Measurements from ENCODE around the gene C16orf87. TPM values are rescaled to one million over a fixed set of nuclear protein-coding genes. Genes with fewer than 3 reads are reported as not detected.
A peak's percentile ranks its signal among the peaks of the same experiment; 100 is the strongest.

Gene C16orf87
- total and polyA plus RNA-seq, 9 of the 15 experiments (the other 6 are each of a cell fraction or from before 2014, with no cell fraction given), result 7.8 to 16.7 (median 10.5) TPM

DNA sequence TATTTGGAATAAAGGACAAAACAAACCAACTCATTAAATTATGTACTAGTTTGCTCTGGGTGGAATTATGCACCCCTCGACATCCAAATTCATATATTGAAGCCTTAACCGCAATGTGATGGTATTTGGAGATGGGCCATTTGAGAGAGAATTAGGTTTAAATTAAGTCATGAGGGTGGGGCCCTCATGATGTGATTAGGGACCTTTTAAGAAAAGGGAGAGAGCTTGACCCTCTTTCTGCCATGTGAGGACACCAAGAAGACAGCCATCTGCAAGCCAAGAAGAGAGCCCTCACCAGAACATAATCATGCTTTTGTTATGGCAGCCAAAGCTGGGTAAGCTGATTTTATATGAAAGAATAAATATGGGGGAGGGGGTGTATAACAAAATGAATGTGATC lies 2.0 kb downstream of the C16orf87 start:
- FAIRE-seq (no peak), DNase-seq (ENCODE audit: extremely low read depth in 1 of 4, low spot score in 3 of 4) (peak in 1 of 4 experiments; percentile 27), ATAC-seq (no peak)
- no peaks in the 10 kb centered on the region for H3K9me3 ChIP-seq (replicated peaks; ENCODE audit: control insufficient read depth, insufficient read depth, low read depth, low read length)
- H4K20me1 ChIP-seq (replicated peaks; ENCODE audit: control insufficient read depth, insufficient read depth, low read length), result no peaks in the 10 kb centered on the region
- no peaks in the 10 kb centered on the region for H3K27me3 ChIP-seq (ENCODE audit: control insufficient read depth in 2 of 2, insufficient read depth in 2 of 2, low read length in 2 of 2)
- POLR2A ChIA-PET, result interaction anchor here (1.0 to 1.8 kb wide), 4 partner anchors 9 to 129 kb away, joined by 3 to 7 read pairs (median 5); partner anchors contain the start of gene GPT2
- CTCF ChIA-PET (ENCODE audit: low intra/inter-chr PET ratio), result no interaction called here
- H3K27ac ChIP-seq (ENCODE audit: extremely low read depth, low read depth, low read length), result no peak overlapping the region; the same call in 2 of the 3 replicates
- no peaks in the 10 kb centered on the region for H3K9me1 ChIP-seq (ENCODE audit: control insufficient read depth, insufficient read depth, low read length)
- 12% methylated on average over 2 of the region's 2 CpGs for WGBS (ENCODE audit: insufficient coverage, low coverage, missing lambda C conversion rate)
- peaks cover 4 to 13% of the 10 kb centered on the region in 2 experiments; a peak in 4 of 5 replicates for H3K4me1 ChIP-seq (replicated peaks in 1 of 2; ENCODE audit: control insufficient read depth in 2 of 2, insufficient read depth in 2 of 2, low read length in 2 of 2)
- no TSS peak for BruUV-seq (replicated peaks)
- in situ Hi-C loops (cut with MboI), result loop anchor here (10.0 kb wide), 1 partner anchor 134 kb away; no protein-coding TSS in a partner anchor
- no peak for TF ChIP-seq ZBTB7A (IDR thresholded peaks at IDR 0.05; ENCODE audit: borderline replicate concordance, control insufficient read depth, low read depth, low read length)
- intact Hi-C loops (cut with micrococcal nuclease), result no loop called here
- peak overlapping the region; percentile 81 for H3K4me2 ChIP-seq (ENCODE audit: insufficient read depth, low read length)
- peaks cover 2% of the 10 kb centered on the region; the same call in 1 of the 3 replicates for H3K36me3 ChIP-seq (ENCODE audit: control insufficient read depth, insufficient read depth, low read length)
- peak overlapping the region; percentile 92; the same call in 1 of the 2 replicates for H3K4me3 ChIP-seq
- no peak overlapping the region for H2AFZ ChIP-seq (ENCODE audit: low read depth, low read length)
- H3K9ac ChIP-seq (ENCODE audit: insufficient read depth in 1 of 2, low read depth in 2 of 2, low read length in 2 of 2), result peak overlapping the region in 1 of 2 experiments; percentile 81; a peak in 2 of 4 replicates
- peaks cover 57% of the 10 kb centered on the region for H3K79me2 ChIP-seq (ENCODE audit: control insufficient read depth, insufficient read depth, low read length)

- Histone ChIP-seq H3K36me3 (ENCODE audit: control insufficient read depth, insufficient read depth, low read length) (peaks cover 8% of the 10 kb centered on the region; the same call in 1 of the 3 replicates), H3K9me3 (replicated peaks; ENCODE audit: control insufficient read depth, insufficient read depth, low read depth, low read length) (no peaks in the 10 kb centered on the region), H4K20me1 (replicated peaks; ENCODE audit: control insufficient read depth, insufficient read depth, low read length) (no peaks in the 10 kb centered on the region), H3K9ac (ENCODE audit: insufficient read depth in 1 of 2, low read depth in 2 of 2, low read length in 2 of 2) (0 out of 4 replicates have a peak overlapping the region, but pooled peaks of 1 of the 2 experiments have one; percentile 81), H3K9me1 (ENCODE audit: control insufficient read depth, insufficient read depth, low read length) (no peaks in the 10 kb centered on the region), H3K27me3 (ENCODE audit: control insufficient read depth in 2 of 2, insufficient read depth in 2 of 2, low read length in 2 of 2) (no peaks in the 10 kb centered on the region), H3K4me3 (no peak overlapping the region), H2AFZ (ENCODE audit: low read depth, low read length) (no peak overlapping the region), H3K27ac (ENCODE audit: extremely low read depth, low read depth, low read length) (no peak overlapping the region), H3K4me2 (ENCODE audit: insufficient read depth, low read length) (no peak overlapping the region), H3K4me1 (replicated peaks in 1 of 2; ENCODE audit: control insufficient read depth in 2 of 2, insufficient read depth in 2 of 2, low read length in 2 of 2) (peaks cover 4 to 13% of the 10 kb centered on the region in 2 experiments; a peak in 4 of 5 replicates), H3K79me2 (ENCODE audit: control insufficient read depth, insufficient read depth, low read length) (peaks cover 61% of the 10 kb centered on the region)
- intact Hi-C loops (cut with micrococcal nuclease) (no loop called here), in situ Hi-C loops (cut with MboI) (loop anchor here (10.0 kb wide), 1 partner anchor 133 kb away; no protein-coding TSS in a partner anchor)
- FAIRE-seq (no peak), ATAC-seq (no peak), DNase-seq (ENCODE audit: extremely low read depth in 1 of 4, low spot score in 3 of 4) (no peak)
- POLR2A ChIA-PET, result interaction anchor here (1.6 to 1.8 kb wide), 2 partner anchors 9 to 128 kb away, joined by 3 to 6 read pairs; no protein-coding TSS in a partner anchor
- CTCF ChIA-PET (ENCODE audit: low intra/inter-chr PET ratio), result no interaction called here
- no TSS peak for BruUV-seq (replicated peaks)
- no peak for TF ChIP-seq ZNF445 (CRISPR knock-in tag; IDR thresholded peaks at IDR 0.05; ENCODE audit: low read depth)
- no peak for TF ChIP-seq GTF2F1 (IDR thresholded peaks at IDR 0.05; ENCODE audit: low read depth, low read length)
- TF ChIP-seq PHF8 (IDR thresholded peaks at IDR 0.05; ENCODE audit: borderline replicate concordance, low read length), result no peak
- TF ChIP-seq ZNF75A (CRISPR knock-in tag; IDR thresholded peaks at IDR 0.05), result no peak
- no peak for TF ChIP-seq PBX2 (CRISPR knock-in tag; IDR thresholded peaks at IDR 0.05; ENCODE audit: low read depth)
- TF ChIP-seq PBX2 (tag; conservative IDR thresholded peaks at IDR 0.05; ENCODE audit: low read depth), result peak; percentile 64
- TF ChIP-seq TAL1 (IDR thresholded peaks at IDR 0.05), result 0 out of 2 replicates have a peak, but pooled peaks have one; percentile 9
- TF ChIP-seq KDM1A (IDR thresholded peaks at IDR 0.05), result 0 out of 4 replicates have a peak, but pooled peaks of 1 of the 2 experiments have one; percentile 18
- TF ChIP-seq PCBP1 (IDR thresholded peaks at IDR 0.05; ENCODE audit: low read depth, low read length, poor library complexity, severe bottlenecking), result no peak
- TF ChIP-seq ZFPM2 (CRISPR knock-in tag; IDR thresholded peaks at IDR 0.05), result no peak
- TF ChIP-seq MEIS2 (IDR thresholded peaks at IDR 0.05; ENCODE audit: partially characterized antibody), result peak; percentile 92
- TF ChIP-seq GABPB1 (CRISPR knock-in tag; IDR thresholded peaks at IDR 0.05), result no peak
These were observed 2.7 kb downstream of the C16orf87 start for GRCh38 chr16:46828292-46828691.
